Omental fat pad (tissue), 4 donors: Measurements from ENCODE around the gene CYLD. TPM values are rescaled to one million over a fixed set of nuclear protein-coding genes. Genes with fewer than 3 reads are reported as not detected.

Experiments used
- ATAC-seq: fragments of 150-250 bp; one replicate; pipeline ENCODE4 v1.9.1; 2016; ENCODE audit warnings: mild to moderate bottlenecking, moderate library complexity; ENCODE audit not compliant: low FRiP score
- DNase-seq: peaks from one replicate; pipeline ENCODE4 v3.0.0-alpha.2; 2019; ENCODE audit warnings: low spot score
- total RNA-seq, 4 donors: library from RNA; depleted of rRNA; stranded (reverse); fragments of >200 nt; gene quantifications; one replicate each; pipeline ENCODE4 v1.1.0, GENCODE V29; 2016
- TF ChIP-seq, protein P1 (sequence below), 3 donors: fragments of 450-650 bp; IDR thresholded peaks; one replicate each; pipeline ENCODE4 v1.5.1; 2016 to 2017; ENCODE audit warnings: antibody characterized with exemption in 3 of 3, mild to moderate bottlenecking in 3 of 3, moderate library complexity in 2 of 3

CYLD gene
- total RNA-seq, 4 donors from 2014 or later, result 20.5 to 51.1 (median 36.6) TPM

- DNase-seq (peak; percentile 50), ATAC-seq (peak; percentile 47)
- TF ChIP-seq, protein P1, sequence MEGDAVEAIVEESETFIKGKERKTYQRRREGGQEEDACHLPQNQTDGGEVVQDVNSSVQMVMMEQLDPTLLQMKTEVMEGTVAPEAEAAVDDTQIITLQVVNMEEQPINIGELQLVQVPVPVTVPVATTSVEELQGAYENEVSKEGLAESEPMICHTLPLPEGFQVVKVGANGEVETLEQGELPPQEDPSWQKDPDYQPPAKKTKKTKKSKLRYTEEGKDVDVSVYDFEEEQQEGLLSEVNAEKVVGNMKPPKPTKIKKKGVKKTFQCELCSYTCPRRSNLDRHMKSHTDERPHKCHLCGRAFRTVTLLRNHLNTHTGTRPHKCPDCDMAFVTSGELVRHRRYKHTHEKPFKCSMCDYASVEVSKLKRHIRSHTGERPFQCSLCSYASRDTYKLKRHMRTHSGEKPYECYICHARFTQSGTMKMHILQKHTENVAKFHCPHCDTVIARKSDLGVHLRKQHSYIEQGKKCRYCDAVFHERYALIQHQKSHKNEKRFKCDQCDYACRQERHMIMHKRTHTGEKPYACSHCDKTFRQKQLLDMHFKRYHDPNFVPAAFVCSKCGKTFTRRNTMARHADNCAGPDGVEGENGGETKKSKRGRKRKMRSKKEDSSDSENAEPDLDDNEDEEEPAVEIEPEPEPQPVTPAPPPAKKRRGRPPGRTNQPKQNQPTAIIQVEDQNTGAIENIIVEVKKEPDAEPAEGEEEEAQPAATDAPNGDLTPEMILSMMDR (IDR thresholded peaks at IDR 0.05), result no peak
These were observed 45.1 kb upstream of the CYLD start for GRCh38 chr16:50696575-50697420.

- TF ChIP-seq, protein P1 (IDR thresholded peaks at IDR 0.05), result no peak
- DNase-seq (no peak), ATAC-seq (no peak)
These were observed 44.5 kb upstream of the CYLD start for GRCh38 chr16:50697421-50697715.

- peak; percentile 48 for ATAC-seq
- TF ChIP-seq, protein P1 (IDR thresholded peaks at IDR 0.05), result no peak
- no peak for DNase-seq
These were observed 43.8 kb upstream of the CYLD start for GRCh38 chr16:50697881-50698767.

DNA sequence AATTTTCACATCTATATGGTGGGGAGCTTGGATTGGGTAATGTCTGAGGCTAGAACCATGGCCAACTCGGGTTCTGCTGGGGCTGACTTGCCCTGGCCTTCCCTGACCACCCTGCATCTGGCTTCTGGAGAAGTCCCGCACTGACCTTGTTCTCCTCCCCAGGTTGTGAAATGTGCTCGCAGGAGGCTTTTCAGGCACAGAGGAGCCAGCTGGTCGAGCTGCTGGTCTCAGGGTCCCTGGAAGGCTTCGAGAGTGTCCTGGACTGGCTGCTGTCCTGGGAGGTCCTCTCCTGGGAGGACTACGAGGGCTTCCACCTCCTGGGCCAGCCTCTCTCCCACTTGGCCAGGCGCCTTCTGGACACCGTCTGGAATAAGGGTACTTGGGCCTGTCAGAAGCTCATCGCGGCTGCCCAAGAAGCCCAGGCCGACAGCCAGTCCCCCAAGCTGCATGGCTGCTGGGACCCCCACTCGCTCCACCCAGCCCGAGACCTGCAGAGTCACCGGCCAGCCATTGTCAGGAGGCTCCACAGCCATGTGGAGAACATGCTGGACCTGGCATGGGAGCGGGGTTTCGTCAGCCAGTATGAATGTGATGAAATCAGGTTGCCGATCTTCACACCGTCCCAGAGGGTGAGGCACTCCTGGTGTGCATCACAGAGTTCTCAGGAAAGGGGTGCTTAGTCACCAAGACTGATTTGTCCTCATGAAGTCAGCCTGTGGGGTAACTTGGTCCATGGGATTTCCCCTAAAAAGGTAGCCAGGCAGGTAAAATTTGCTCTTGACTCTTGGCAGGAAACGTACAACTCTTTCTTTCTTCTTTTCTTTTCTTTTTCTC lies 42.3 kb upstream of the CYLD start:
- TF ChIP-seq, protein P1 (IDR thresholded peaks at IDR 0.05), result no peak
- no peak for DNase-seq
- ATAC-seq, result peak; percentile 50

DNA sequence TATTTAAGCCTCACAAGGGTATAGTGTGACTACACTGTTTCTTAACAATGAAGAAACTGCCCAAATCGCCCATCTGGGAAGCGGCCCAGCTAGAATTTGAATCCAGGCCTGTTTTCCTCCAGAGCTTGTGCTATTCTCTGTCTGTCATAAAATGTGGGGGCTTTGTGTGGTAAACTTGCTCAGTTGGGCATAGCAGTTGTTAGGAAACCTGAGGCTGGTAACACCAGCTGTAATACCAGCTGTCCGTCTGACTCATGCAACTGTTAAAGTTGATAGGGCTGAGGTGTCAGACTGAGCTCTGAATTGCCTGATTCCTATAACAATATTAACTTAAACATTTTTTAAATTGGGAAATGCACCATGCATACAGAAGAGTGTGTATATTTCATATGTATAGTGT lies 39.2 kb upstream of the CYLD start:
- no peak for ATAC-seq
- TF ChIP-seq, protein P1 (IDR thresholded peaks at IDR 0.05), result no peak
- no peak for DNase-seq

DNA sequence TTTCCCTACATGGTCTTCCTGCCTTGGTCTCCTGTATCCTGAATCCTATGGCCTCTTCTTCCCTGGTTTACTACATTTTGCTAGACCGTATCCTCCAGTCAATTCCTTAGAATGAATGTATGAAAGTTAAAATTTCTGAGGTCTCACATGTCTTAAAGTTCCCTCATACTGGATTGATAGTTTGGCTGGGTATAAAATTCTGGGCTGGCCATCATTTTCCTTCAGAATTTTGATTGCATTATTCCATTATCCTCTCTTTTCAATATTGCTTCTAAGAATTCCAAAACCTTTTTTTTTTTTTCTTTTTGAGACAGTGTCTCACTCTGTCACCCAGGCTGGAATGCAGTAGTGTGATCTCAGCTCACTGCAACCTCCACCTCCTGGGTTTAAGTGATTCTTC lies 37.6 kb upstream of the CYLD start:
- TF ChIP-seq, protein P1 (IDR thresholded peaks at IDR 0.05), result no peak
- DNase-seq (no peak), ATAC-seq (no peak)
